GM18867 (cell line): ENCODE results near the gene GSTO1.

ENCODE experiments used
- ATAC-seq: cut with Tn5 transposase; IDR thresholded peaks from one replicate; pipeline ENCODE4 v1.9.1; 2021; ENCODE audit warnings: mild to moderate bottlenecking, moderate library complexity; ENCODE audit not compliant: unreplicated experiment

Gene GSTO1

GRCh38 chr10:104273899-104274575 is 19.3 kb downstream of the GSTO1 start:
- no peak for ATAC-seq

GRCh38 chr10:104274762-104275721 is 20.4 kb downstream of the GSTO1 start:
- no peak for ATAC-seq

- ATAC-seq, result no peak
Measured at GRCh38 chr10:104276192-104276591, 21.5 kb downstream of the GSTO1 start.

GRCh38 chr10:104277785-104278184 is 23.1 kb downstream of the GSTO1 start:
- ATAC-seq, result no peak

- ATAC-seq, result no peak
Measured at GRCh38 chr10:104279550-104280259, 25.0 kb downstream of the GSTO1 start.

GRCh38 chr10:104281694-104282093 is 27.0 kb downstream of the GSTO1 start:
- no peak for ATAC-seq

GRCh38 chr10:104284846-104285245 is 30.2 kb downstream of the GSTO1 start:
- ATAC-seq, result no peak

GRCh38 chr10:104286939-104287338 is 32.2 kb downstream of the GSTO1 start:
- no peak for ATAC-seq

GRCh38 chr10:104288355-104288754 is 33.7 kb downstream of the GSTO1 start:
- ATAC-seq, result no peak

- ATAC-seq, result peak; percentile 98
Measured at GRCh38 chr10:104291439-104291951, 36.8 kb downstream of the GSTO1 start.

- ATAC-seq, result no peak
Measured at GRCh38 chr10:104293011-104293410, 38.3 kb downstream of the GSTO1 start.

GRCh38 chr10:104293781-104294321 is 39.2 kb downstream of the GSTO1 start:
- no peak for ATAC-seq

- ATAC-seq, result no peak
Measured at GRCh38 chr10:104296687-104297436, 42.2 kb downstream of the GSTO1 start.

- ATAC-seq, result peak; percentile 42
Measured at GRCh38 chr10:104297697-104298660, 43.3 kb downstream of the GSTO1 start.

- ATAC-seq, result no peak
Measured at GRCh38 chr10:104299031-104299904, 44.6 kb downstream of the GSTO1 start.

GRCh38 chr10:104300002-104300735 is 45.5 kb downstream of the GSTO1 start:
- no peak for ATAC-seq

GRCh38 chr10:104300736-104301292 is 46.1 kb downstream of the GSTO1 start:
- no peak for ATAC-seq
